Measurements from ENCODE around the gene FLVCR1.

FLVCR1 gene

DNA sequence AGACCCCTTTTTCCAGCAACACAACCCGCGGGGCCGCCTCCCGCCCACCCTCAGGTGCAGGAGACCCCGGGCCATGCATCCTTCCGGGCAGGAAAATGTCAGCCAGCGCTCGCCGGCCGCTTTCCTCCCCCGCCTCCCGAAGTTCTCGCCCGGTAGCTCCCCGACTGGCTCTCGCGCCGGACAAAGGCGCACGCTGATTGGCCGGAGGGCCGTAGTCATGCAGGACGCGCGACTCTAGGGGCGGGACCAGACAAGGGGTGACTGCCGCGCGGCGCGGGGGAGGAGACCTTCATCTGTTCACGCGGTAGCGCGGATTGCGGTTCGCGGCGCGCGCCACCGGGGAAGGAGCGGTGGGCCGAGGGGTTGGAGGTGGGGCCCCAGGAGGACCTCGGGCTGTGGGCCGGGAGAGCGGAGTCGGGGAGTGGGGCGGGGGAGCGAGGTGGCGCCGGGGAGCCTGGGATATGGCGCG is at the start of gene FLVCR1:
TSS of gene FLVCR1 (plus strand) at position 284 of the 469 bp plus-strand sequence. CDS start at position 462, 178 bp downstream.
- Histone ChIP-seq H3K27me3 (ENCODE audit: control insufficient read depth, insufficient read depth, low read length) (no peaks in the 10 kb centered on the region), H3K79me2 (no peaks in the 10 kb centered on the region), H2AFZ (peak within 1 kb of the TSS; percentile 85), H3K27ac (peak within 1 kb of the TSS; percentile 71), H3K9me3 (ENCODE audit: control insufficient read depth, low read length) (no peaks in the 10 kb centered on the region), H3K4me3 (ENCODE audit: low read depth, low read length) (peak within 1 kb of the TSS; percentile 92), H3K36me3 (ENCODE audit: control insufficient read depth, insufficient read depth, low read length) (no peaks in the 10 kb centered on the region), H3K4me1 (no peaks in the 10 kb centered on the region), H3K4me2 (ENCODE audit: low read length) (peak within 1 kb of the TSS; percentile 93), H3K9ac (peak within 1 kb of the TSS; percentile 57)
- TF ChIP-seq, protein P1, sequence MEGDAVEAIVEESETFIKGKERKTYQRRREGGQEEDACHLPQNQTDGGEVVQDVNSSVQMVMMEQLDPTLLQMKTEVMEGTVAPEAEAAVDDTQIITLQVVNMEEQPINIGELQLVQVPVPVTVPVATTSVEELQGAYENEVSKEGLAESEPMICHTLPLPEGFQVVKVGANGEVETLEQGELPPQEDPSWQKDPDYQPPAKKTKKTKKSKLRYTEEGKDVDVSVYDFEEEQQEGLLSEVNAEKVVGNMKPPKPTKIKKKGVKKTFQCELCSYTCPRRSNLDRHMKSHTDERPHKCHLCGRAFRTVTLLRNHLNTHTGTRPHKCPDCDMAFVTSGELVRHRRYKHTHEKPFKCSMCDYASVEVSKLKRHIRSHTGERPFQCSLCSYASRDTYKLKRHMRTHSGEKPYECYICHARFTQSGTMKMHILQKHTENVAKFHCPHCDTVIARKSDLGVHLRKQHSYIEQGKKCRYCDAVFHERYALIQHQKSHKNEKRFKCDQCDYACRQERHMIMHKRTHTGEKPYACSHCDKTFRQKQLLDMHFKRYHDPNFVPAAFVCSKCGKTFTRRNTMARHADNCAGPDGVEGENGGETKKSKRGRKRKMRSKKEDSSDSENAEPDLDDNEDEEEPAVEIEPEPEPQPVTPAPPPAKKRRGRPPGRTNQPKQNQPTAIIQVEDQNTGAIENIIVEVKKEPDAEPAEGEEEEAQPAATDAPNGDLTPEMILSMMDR (IDR thresholded peaks at IDR 0.05) = no peak

DNA sequence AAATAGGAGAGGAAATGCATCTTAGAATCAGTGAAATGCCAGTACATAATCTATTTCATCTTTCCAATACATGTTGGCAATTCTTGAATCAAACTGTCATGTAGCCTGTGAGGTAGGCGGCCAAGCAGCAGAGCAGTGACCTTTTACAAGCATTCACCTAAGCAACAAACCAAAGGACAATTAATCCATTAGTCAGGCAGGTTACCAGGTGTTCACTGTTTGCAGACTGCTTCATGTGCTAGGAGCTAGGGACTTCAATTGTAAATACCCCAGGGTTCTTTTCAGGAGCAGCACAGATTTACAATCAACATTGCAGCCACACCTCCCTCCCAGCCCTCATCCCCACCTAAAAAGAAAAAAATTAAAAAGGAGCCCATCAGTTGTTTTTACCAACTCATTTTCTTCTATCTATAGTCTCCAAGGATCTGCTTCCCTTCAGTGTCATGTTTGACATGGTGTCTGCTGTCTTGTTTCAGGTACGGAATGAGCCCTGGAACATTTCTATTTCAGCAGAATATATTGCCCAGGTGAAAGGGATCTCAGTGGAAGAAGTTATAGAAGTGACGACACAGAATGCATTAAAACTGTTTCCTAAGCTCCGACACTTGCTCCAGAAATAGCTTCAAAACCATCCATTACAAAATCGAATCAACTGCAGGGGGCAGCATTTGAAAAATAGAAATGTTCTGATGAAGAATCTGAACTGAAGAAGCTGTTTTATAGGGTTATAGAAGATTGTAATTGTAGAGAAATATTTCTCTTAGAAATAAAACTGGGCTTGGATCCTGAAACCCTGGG is 43.3 kb upstream of the FLVCR1 start:
- Histone ChIP-seq H3K4me2 (ENCODE audit: low read length) (no peak overlapping the region), H3K36me3 (ENCODE audit: control insufficient read depth, insufficient read depth, low read length) (no peaks in the 10 kb centered on the region), H2AFZ (no peak overlapping the region), H3K9me3 (ENCODE audit: control insufficient read depth, low read length) (no peaks in the 10 kb centered on the region), H3K27ac (no peak overlapping the region), H3K9ac (no peak overlapping the region), H3K27me3 (ENCODE audit: control insufficient read depth, insufficient read depth, low read length) (no peaks in the 10 kb centered on the region), H3K4me1 (no peaks in the 10 kb centered on the region), H3K79me2 (no peaks in the 10 kb centered on the region), H3K4me3 (ENCODE audit: low read depth, low read length) (no peak overlapping the region)
- TF ChIP-seq, protein P1 (IDR thresholded peaks at IDR 0.05) = peak; percentile 7

DNA sequence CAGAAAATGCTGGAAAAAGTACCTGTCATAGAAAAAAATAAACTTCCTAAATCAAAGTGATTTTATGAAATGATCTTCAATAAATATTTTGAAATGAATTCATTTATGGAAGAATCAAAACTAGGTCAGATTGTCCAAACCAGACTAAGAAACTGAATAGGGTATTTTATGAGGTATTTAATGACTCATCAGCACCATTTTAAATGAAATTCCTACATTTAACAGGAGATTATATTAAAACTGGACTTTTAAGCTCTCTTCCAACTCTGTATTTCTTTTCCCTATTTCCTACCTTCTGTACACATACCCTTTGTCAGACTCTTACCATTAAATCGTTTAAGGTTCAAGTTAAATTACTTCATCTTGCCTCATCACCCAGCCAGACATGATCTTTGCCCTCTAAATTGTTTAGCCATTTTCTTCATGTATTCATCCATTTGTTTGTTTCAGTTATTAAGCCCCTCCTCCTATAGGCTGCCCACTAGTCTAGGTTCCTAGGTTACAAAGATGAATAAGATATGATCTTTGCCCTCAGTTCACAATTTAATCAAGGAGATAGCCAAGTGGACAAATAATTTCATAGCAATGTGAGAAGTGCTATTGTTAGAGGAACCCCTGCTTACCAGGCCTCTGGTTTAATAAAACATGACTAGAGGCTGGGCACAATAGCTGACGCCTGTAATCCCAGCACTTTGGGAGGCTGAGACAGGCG is 41.4 kb upstream of the FLVCR1 start:
- H3K27me3 ChIP-seq (ENCODE audit: control insufficient read depth, insufficient read depth, low read length) = no peaks in the 10 kb centered on the region
- no peak overlapping the region for H3K4me3 ChIP-seq (ENCODE audit: low read depth, low read length)
- H2AFZ ChIP-seq = no peak overlapping the region
- no peaks in the 10 kb centered on the region for H3K9me3 ChIP-seq (ENCODE audit: control insufficient read depth, low read length)
- no peaks in the 10 kb centered on the region for H3K79me2 ChIP-seq
- TF ChIP-seq, protein P1 (IDR thresholded peaks at IDR 0.05) = no peak
- H3K9ac ChIP-seq = no peak overlapping the region
- H3K36me3 ChIP-seq (ENCODE audit: control insufficient read depth, insufficient read depth, low read length) = no peaks in the 10 kb centered on the region
- no peak overlapping the region for H3K27ac ChIP-seq
- no peaks in the 10 kb centered on the region for H3K4me1 ChIP-seq
- H3K4me2 ChIP-seq (ENCODE audit: low read length) = no peak overlapping the region

DNA sequence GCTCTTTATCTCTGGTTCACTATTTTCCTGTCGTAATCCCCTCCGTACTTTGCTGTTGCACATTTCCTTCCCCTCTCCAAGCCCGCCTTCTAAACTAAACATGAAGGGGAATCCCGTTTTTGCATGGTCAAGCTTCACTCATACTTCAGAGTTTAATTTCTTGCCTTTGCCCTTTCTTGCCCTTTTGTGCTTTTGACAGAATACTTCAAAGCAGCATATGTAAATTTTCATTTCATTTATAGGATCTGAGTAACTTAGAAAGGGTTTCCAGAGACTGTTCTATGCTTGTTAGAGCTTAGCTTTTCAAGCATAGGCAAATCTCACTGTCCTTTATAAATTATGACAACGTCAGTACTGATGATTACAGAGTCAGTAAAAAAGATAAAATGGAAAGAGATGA is 38.3 kb upstream of the FLVCR1 start:
- no peak overlapping the region for H2AFZ ChIP-seq
- H3K4me3 ChIP-seq (ENCODE audit: low read depth, low read length) = no peak overlapping the region
- H3K79me2 ChIP-seq = no peaks in the 10 kb centered on the region
- H3K9me3 ChIP-seq (ENCODE audit: control insufficient read depth, low read length) = no peaks in the 10 kb centered on the region
- H3K9ac ChIP-seq = no peak overlapping the region
- no peaks in the 10 kb centered on the region for H3K27me3 ChIP-seq (ENCODE audit: control insufficient read depth, insufficient read depth, low read length)
- no peak overlapping the region for H3K27ac ChIP-seq
- TF ChIP-seq, protein P1 (IDR thresholded peaks at IDR 0.05) = no peak
- no peaks in the 10 kb centered on the region for H3K36me3 ChIP-seq (ENCODE audit: control insufficient read depth, insufficient read depth, low read length)
- no peak overlapping the region for H3K4me2 ChIP-seq (ENCODE audit: low read length)
- no peaks in the 10 kb centered on the region for H3K4me1 ChIP-seq
